ES-I3 (cell line): ENCODE data around the gene DRD2.
A peak's percentile ranks its signal among the peaks of the same experiment; 100 is the strongest.

Source experiments
- H3K36me3 ChIP-seq: 2 replicates; pipeline ENCODE4 v1.6.1; 2013; ENCODE audit warnings: mild to moderate bottlenecking, low read length, control low read depth, moderate library complexity; ENCODE audit not compliant: insufficient read depth
- H3K4me1 ChIP-seq: 2 replicates; pipeline ENCODE4 v1.6.1; 2013; ENCODE audit warnings: mild to moderate bottlenecking, control low read depth, low read length; ENCODE audit not compliant: insufficient read depth
- H3K9ac ChIP-seq: 2 replicates; pipeline ENCODE4 v1.6.1; 2013; ENCODE audit warnings: low read depth, mild to moderate bottlenecking, low read length, moderate library complexity
- H3K9me3 ChIP-seq: 2 replicates; pipeline ENCODE4 v1.6.1; 2013; ENCODE audit warnings: mild to moderate bottlenecking, low read length, moderate library complexity; ENCODE audit not compliant: control insufficient read depth, insufficient read depth

Gene DRD2

GRCh38 chr11:113393501-113393985 lies 81.7 kb downstream of the DRD2 start:
- H3K36me3 ChIP-seq = no peaks in the 10 kb centered on the region
- 0 out of 2 replicates have a peak, but pooled peaks cover 3% of the 10 kb centered on the region for H3K4me1 ChIP-seq
- no peak overlapping the region for H3K9ac ChIP-seq
- H3K9me3 ChIP-seq = no peaks in the 10 kb centered on the region

- Histone ChIP-seq H3K36me3 (no peaks in the 10 kb centered on the region), H3K4me1 (0 out of 2 replicates have a peak, but pooled peaks cover 3% of the 10 kb centered on the region), H3K9ac (no peak overlapping the region), H3K9me3 (no peaks in the 10 kb centered on the region)
Measured at GRCh38 chr11:113392236-113392921, 82.8 kb downstream of the DRD2 start.

GRCh38 chr11:113389272-113389671 lies 85.9 kb downstream of the DRD2 start:
- Histone ChIP-seq H3K9me3 (no peaks in the 10 kb centered on the region), H3K9ac (no peak overlapping the region), H3K36me3 (no peaks in the 10 kb centered on the region), H3K4me1 (peaks cover 13% of the 10 kb centered on the region; the same call in 1 of the 2 replicates)

DNA sequence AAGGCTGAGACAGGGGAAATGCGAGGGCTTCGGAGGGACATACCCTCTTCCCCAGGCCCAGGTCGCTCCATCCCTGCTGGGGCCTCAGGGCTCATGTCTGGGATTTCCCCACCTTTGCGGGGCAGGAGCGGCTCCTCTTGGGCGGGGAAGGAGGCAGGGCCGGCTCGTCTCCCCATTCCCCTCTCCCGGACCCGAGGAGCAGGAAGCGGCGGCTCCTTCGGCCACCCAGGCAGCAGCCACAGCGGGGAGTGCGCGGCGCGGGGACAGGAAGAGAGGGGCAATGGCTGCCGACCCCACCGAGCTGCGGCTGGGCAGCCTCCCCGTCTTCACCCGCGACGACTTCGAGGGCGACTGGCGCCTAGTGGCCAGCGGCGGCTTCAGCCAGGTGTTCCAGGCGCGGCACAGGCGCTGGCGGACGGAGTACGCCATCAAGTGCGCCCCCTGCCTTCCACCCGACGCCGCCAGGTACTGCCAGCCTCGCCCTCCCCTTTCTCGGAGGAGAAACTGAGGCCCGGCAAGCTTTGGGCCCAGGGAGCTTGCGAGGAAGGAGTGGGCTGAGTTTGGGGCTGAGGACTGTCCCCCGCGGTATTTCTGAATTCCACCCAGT lies 87.5 kb downstream of the DRD2 start, which contains the start of gene ANKK1:
Gene ANKK1, plus strand, starts transcription at position 175 of the 607 bp plus-strand sequence. Its CDS starts 106 bp downstream, at position 281.
- H3K9ac ChIP-seq = peak within 1 kb of the TSS; percentile 47
- no peaks in the 10 kb centered on the region for H3K36me3 ChIP-seq
- peaks cover 13% of the 10 kb centered on the region; the same call in 1 of the 2 replicates for H3K4me1 ChIP-seq
- no peaks in the 10 kb centered on the region for H3K9me3 ChIP-seq

- Histone ChIP-seq H3K9me3 (no peaks in the 10 kb centered on the region), H3K4me1 (peaks cover 13% of the 10 kb centered on the region; the same call in 1 of the 2 replicates), H3K9ac (no peak overlapping the region), H3K36me3 (no peaks in the 10 kb centered on the region)
Measured at GRCh38 chr11:113386866-113387265, 88.3 kb downstream of the DRD2 start.

DNA sequence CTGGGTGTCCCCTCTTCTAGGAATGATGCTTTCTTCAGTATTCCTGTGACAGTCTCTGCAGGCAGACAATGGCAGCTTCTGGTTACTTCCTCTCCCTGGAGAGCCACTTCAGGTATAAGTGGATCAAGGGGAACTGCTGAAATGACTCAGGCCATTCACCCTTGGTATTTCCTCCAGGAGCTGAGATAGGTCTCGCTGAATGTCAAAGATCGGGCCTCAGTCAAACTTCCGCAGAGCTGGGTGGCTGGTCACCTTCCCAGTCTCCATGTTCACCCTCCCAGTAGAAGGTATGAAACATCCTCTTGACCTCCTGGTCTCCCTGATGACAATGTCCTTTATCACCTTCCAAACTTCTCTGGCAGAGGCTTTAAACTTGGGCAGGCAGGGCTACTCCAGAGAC lies 89.4 kb downstream of the DRD2 start:
- no peak overlapping the region for H3K9ac ChIP-seq
- peaks cover 13% of the 10 kb centered on the region; the same call in 1 of the 2 replicates for H3K4me1 ChIP-seq
- no peaks in the 10 kb centered on the region for H3K9me3 ChIP-seq
- H3K36me3 ChIP-seq = no peaks in the 10 kb centered on the region

GRCh38 chr11:113384551-113384950 lies 90.6 kb downstream of the DRD2 start:
- H3K4me1 ChIP-seq = peaks cover 12% of the 10 kb centered on the region; the same call in 1 of the 2 replicates
- H3K36me3 ChIP-seq = no peaks in the 10 kb centered on the region
- H3K9me3 ChIP-seq = no peaks in the 10 kb centered on the region
- no peak overlapping the region for H3K9ac ChIP-seq

DNA sequence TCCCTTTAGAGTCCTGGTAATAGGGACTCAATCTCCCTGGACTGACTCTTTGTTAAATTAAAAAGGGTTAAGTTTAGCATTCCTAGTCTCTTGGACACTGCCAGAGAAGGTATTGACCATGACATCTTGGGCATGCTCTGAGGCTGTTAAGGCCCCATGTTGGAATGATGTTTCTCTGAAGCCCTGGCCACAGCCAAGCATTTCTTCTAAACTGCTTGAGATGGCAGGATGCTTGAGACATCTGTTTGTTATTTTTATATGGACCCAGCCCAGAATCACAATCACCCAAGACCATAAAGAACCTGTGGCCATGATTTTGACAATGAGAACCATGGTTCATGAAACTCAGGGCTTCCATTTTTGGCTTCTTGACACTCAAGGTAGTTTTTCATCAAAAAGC lies 93.1 kb downstream of the DRD2 start:
- Histone ChIP-seq H3K36me3 (no peaks in the 10 kb centered on the region), H3K9me3 (no peaks in the 10 kb centered on the region), H3K9ac (no peak overlapping the region), H3K4me1 (peaks cover 18% of the 10 kb centered on the region)

- no peak overlapping the region for H3K9ac ChIP-seq
- no peaks in the 10 kb centered on the region for H3K36me3 ChIP-seq
- H3K4me1 ChIP-seq = peaks cover 11% of the 10 kb centered on the region
- no peaks in the 10 kb centered on the region for H3K9me3 ChIP-seq
Measured at GRCh38 chr11:113378692-113379091, 96.5 kb downstream of the DRD2 start.

GRCh38 chr11:113377681-113378412 lies 97.4 kb downstream of the DRD2 start:
- Histone ChIP-seq H3K36me3 (no peaks in the 10 kb centered on the region), H3K9me3 (no peaks in the 10 kb centered on the region), H3K9ac (no peak overlapping the region), H3K4me1 (peaks cover 11% of the 10 kb centered on the region)

GRCh38 chr11:113376156-113376555 lies 99.0 kb downstream of the DRD2 start:
- Histone ChIP-seq H3K9ac (no peak overlapping the region), H3K4me1 (peaks cover 11% of the 10 kb centered on the region), H3K9me3 (no peaks in the 10 kb centered on the region), H3K36me3 (no peaks in the 10 kb centered on the region)

GRCh38 chr11:113375402-113375801 lies 99.8 kb downstream of the DRD2 start:
- Histone ChIP-seq H3K9ac (no peak overlapping the region), H3K9me3 (no peaks in the 10 kb centered on the region), H3K36me3 (no peaks in the 10 kb centered on the region), H3K4me1 (peaks cover 11% of the 10 kb centered on the region)

DNA sequence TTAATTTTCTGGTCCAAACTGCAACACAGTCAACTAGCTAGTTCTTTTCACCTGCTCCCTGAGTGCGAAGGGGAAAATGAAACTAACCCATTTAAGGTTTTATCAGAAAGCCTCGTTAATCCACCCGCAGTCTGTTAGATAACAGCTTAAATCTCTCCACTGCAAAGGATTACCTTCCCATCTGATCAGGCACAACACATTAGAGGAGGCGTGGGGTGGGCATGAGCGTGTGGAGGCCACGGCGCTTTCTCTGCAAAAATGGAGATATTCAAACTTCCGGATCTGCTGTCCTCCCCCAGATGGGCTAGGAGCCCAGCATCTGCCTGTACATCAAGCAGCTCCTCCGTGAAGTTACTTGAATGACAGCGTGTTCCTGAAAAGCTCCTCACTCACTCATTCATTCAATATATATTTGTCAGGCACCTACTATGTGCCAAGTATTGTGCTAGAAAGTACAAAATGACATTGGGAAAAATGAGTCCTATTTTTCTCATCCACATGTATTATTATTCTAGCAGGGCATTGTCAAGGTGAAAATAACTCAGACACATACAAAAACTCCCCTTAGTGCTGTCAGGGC lies 101.1 kb downstream of the DRD2 start:
- Histone ChIP-seq H3K4me1 (peaks cover 14% of the 10 kb centered on the region), H3K36me3 (no peaks in the 10 kb centered on the region), H3K9ac (no peak overlapping the region), H3K9me3 (no peaks in the 10 kb centered on the region)

DNA sequence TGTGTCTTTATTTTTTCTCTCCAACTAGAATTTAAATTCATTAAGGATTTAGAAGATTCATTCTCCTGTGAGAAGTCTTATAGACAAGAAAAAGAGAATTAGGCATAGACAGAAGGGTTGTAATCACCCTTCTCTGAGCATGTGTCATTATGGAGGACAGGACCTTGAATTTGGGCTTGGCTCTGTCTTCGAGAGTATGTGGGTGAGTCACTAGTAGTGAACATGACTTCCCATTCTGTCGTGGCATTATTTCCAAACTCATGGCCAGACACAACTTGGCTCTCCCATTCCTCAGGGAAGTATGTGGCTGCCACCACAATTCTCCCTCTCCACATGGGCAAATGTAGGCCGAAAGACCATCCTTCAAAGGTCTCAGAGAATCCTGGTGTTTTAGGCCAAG lies 101.9 kb downstream of the DRD2 start:
- Histone ChIP-seq H3K9me3 (no peaks in the 10 kb centered on the region), H3K36me3 (no peaks in the 10 kb centered on the region), H3K9ac (no peak overlapping the region), H3K4me1 (peaks cover 14% of the 10 kb centered on the region)
